Heart left ventricle (tissue), 16 donors: ENCODE results near the gene CDC14B. TPM values are rescaled to one million over a fixed set of nuclear protein-coding genes. Genes with fewer than 3 reads are reported as not detected.
"Not testable (repeated sequence)": the region's sequence is repeated elsewhere in the genome, so short reads cannot be mapped to it uniquely, and the experiment has no call there.

ENCODE experiments used
- ATAC-seq, 4 donors: fragments of 200-7000 bp; cut with Tn5 transposase; one replicate each; pipeline ENCODE4 v1.9.1; 2020 to 2022; ENCODE audit warnings: moderate library complexity in 4 of 4, mild to moderate bottlenecking in 3 of 4, moderate number of reproducible peaks in 1 of 4
- DNase-seq, 5 donors: peaks; one replicate each; pipeline ENCODE4 v3.0.0-alpha.2; 2020
- H3K27ac ChIP-seq, 12 donors: fragments of 200-600 bp; sonication (generic) in 4 of 12; one replicate each; pipeline versions ENCODE4 v1.5.0 to v1.8.0; 2016 to 2022; ENCODE audit warnings: mild to moderate bottlenecking in 2 of 12
- H3K27me3 ChIP-seq, 9 donors: fragments of 200-600 bp; sonication (generic) in 2 of 9; one replicate each; pipeline versions ENCODE4 v1.5.1 to v1.8.0; 2016 to 2022; ENCODE audit warnings: mild to moderate bottlenecking in 3 of 9
- H3K36me3 ChIP-seq, 9 donors: fragments of 200-600 bp; sonication (generic) in 2 of 9; one replicate each; pipeline versions ENCODE4 v1.5.0 to v1.8.0; 2018 to 2022; ENCODE audit warnings: mild to moderate bottlenecking in 2 of 9
- H3K4me1 ChIP-seq, 12 donors: fragments of 200-600 bp; sonication (generic) in 4 of 12; one replicate each; pipeline versions ENCODE4 v1.5.0 to v1.8.0; 2016 to 2022; ENCODE audit warnings: mild to moderate bottlenecking in 3 of 12
- H3K4me3 ChIP-seq, 12 donors: fragments of 200-600 bp; sonication (generic) in 4 of 12; one replicate each; pipeline versions ENCODE4 v1.5.0 to v1.8.0; 2017 to 2022; ENCODE audit warnings: mild to moderate bottlenecking in 9 of 12, moderate library complexity in 4 of 12
- H3K9me3 ChIP-seq, 12 donors: fragments of 200-600 bp; sonication (generic) in 4 of 12; one replicate each; pipeline versions ENCODE4 v1.5.0 to v1.8.0; 2016 to 2022; ENCODE audit warnings: mild to moderate bottlenecking in 1 of 12
- CTCF ChIP-seq, 12 donors: fragments of 200-600 bp; sonication (generic) in 4 of 12; IDR thresholded peaks; one replicate each; pipeline versions ENCODE4 v1.5.0 to v1.8.0; 2018 to 2022; ENCODE audit warnings: antibody characterized with exemption in 12 of 12, mild to moderate bottlenecking in 5 of 12
- POLR2A ChIP-seq, 2 donors: fragments of 450-650 bp; IDR thresholded peaks; one replicate each; pipeline ENCODE4 v1.6.1; 2017; ENCODE audit warnings: antibody characterized with exemption in 2 of 2, mild to moderate bottlenecking in 2 of 2, moderate library complexity in 2 of 2
- WGBS, 4 donors: extraction: QIAGEN DNeasy Blood & Tissue Kit in 2 of 4; methylation state at CpG; one replicate each; pipeline versions ENCODE4 v1.1.5 to v1.1.7; 2013 to 2018; 5-methylcytosine and 5-hydroxymethylcytosine counted together
- intact Hi-C, 10 donors: fragments of 100-400 bp; cut with DNase I; formaldehyde crosslinking; loops; one replicate each; pipeline versions ENCODE4 v1.11.1 to v1.14.2; 2022
- polyA plus RNA-seq, 2 donors: library from polyadenylated mRNA; stranded (reverse); fragments of 200-250 nt; gene quantifications; one replicate each; pipeline ENCODE4 v1.2.3, GENCODE V29; 2013
- total RNA-seq, 9 donors: library from RNA; depleted of rRNA in 2 of 9; stranded (reverse); fragments of >200 nt in 2 of 9; fragmentation: NEBNext Ultra II Directional in 3 of 9; extraction: Animal tissue kit (Norgen Biotek cat#: 25700) in 3 of 9; gene quantifications; one replicate each; pipeline versions ENCODE4 v1.1.0 to v1.2.4, GENCODE V29; 2016 to 2023
- donor health status: ischemic (EF 13 %, LVEDD 7.1; RV severe dilation, severe dysfunction).
- donor health status: healthy with polysubstance abuse.
- donor health status: DM: no; HTN: yes; CAD: no.
- donor health status: DM: no; HTN: no; CAD: no.
- donor health status: ischemic (EF 25% LVEDD 6.9; RV normal size, moderate dysfunction).
- donor health status: ischemic (EF 25% LVEDD 5.7; RV mildly dilated, moderate dysfunction).
- donor health status: healthy.
- donor health status: DM: yes; HTN: yes; CAD: no.
- donor health status: ischemic (EF 35%, LVEDD 5.7; RV mildly dilated, moderate dysfunction).
- donor health status: nonischemic (EF 11% LVEDD 7.7; RV severe dilation, severe dysfunction).
- donor health status: DM: yes; HTN: yes; CAD: no.
- donor health status: PGD.
- donor health status: ischemic (EF 29% LVEDD 5.4; RV normal size, mild dysfunction).
- donor health status: nonischemic (EF 23%, LVEDD 6.1; RV moderate dilation, normal function).

The CDC14B gene
- total and polyA plus RNA-seq, 11 donors, result 5.1 to 37.0 (median 23.7) TPM

- TF ChIP-seq CTCF (IDR thresholded peaks at IDR 0.05) (no peak), POLR2A (IDR thresholded peaks at IDR 0.05) (no peak)
- Histone ChIP-seq H3K4me1 (no peaks in the 10 kb centered on the region), H3K27ac (no peak overlapping the region), H3K27me3 (no peaks in the 10 kb centered on the region), H3K4me3 (no peak overlapping the region), H3K36me3 (no peaks in the 10 kb centered on the region), H3K9me3 (peaks cover 0 to 9% (median 0%) of the 10 kb centered on the region in 12 donors)
- DNase-seq (no peak), ATAC-seq (no peak)
- intact Hi-C loops, result no loop called here
- WGBS, 4 donors, result 87 to 93% (median 91%) methylated on average over 5 of the region's 5 CpGs
Observed at GRCh38 chr9:96596601-96597111, 23.0 kb downstream of the CDC14B start.

DNA sequence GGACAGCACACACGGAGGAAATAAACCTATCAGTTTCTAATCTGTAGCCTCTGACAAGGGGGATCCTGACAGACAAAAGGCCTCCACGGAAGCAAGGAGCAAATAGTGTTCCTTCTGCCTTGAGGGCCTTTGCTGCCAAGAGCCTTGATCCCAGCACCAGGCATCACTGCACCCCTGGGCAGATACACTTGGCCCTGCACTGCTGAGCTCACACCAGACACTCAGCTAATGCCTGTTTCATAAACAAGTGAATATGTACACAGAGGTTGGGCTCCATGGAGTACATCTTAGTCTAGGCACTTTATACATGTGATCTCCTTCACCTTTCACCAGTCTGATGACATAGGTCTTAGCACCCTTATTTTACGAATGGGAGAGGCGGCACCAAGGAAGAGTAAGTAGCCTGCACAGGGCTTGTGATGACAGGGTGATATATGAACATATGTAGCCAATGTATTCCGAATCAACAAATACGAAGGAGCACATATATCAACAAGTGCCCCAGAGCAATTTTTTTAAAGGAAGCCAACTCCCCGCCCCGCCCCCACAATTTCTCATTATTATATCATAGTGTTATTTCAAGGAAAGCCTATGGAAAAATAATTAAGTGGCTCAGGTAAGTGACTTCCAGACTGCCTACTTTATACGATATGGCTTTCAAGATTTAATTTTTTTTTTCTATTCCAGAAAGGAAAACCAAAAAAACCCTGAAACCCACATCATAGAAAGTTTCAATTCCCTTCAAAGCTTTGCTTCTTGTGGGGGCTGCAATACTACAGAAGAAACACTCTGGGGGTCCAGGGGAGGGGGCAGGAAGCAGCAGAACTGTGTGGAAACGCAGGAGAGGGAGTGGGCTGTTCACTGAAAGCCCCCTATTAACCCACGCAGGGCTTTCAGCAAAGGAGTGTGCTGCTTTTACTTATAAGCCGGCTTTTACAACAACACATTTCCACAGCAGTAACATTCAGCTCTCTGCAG lies 32.0 kb downstream of the CDC14B start:
- Histone ChIP-seq H3K4me3 (no peak overlapping the region), H3K9me3 (peaks cover 0 to 4% (median 0%) of the 10 kb centered on the region in 12 donors), H3K27ac (no peak overlapping the region), H3K36me3 (no peaks in the 10 kb centered on the region), H3K27me3 (no peaks in the 10 kb centered on the region), H3K4me1 (peaks cover 0 to 11% (median 0%) of the 10 kb centered on the region in 12 donors)
- ATAC-seq (peak in 1 of 4 donors; percentile 24), DNase-seq (no peak)
- TF ChIP-seq POLR2A (IDR thresholded peaks at IDR 0.05), result no peak
- no peak for TF ChIP-seq CTCF (IDR thresholded peaks at IDR 0.05)
- WGBS, 4 donors, result 78 to 83% (median 80%) methylated on average over 12 of the region's 12 CpGs
- intact Hi-C loops, result no loop called here

DNA sequence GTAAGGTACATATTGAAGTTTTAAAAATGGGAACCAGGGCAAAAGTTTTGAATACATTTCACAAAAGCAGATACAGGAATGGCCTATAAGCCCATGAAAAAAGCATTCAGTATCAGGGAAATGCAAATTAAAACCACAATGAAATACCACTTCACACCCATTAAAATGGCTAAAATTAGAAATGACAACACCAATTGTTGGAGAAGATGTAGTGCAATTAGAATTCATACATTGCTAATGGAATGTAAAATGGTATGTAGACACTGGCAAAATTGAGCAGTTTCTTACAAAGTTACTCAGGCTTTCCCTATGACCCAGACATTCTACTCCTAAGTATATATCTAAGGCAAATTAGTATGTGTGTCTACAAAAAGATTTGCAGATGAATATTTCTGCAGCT lies 34.2 kb downstream of the CDC14B start:
- peaks cover 0 to 11% (median 0%) of the 10 kb centered on the region in 12 donors for H3K4me1 ChIP-seq
- no peak overlapping the region for H3K4me3 ChIP-seq
- DNase-seq (no peak), ATAC-seq (no peak)
- H3K9me3 ChIP-seq, result no peaks in the 10 kb centered on the region
- no peaks in the 10 kb centered on the region for H3K36me3 ChIP-seq
- no peaks in the 10 kb centered on the region for H3K27me3 ChIP-seq
- TF ChIP-seq CTCF (IDR thresholded peaks at IDR 0.05) (no peak), POLR2A (IDR thresholded peaks at IDR 0.05) (no peak)
- H3K27ac ChIP-seq, result no peak overlapping the region
- intact Hi-C loops, result no loop called here

DNA sequence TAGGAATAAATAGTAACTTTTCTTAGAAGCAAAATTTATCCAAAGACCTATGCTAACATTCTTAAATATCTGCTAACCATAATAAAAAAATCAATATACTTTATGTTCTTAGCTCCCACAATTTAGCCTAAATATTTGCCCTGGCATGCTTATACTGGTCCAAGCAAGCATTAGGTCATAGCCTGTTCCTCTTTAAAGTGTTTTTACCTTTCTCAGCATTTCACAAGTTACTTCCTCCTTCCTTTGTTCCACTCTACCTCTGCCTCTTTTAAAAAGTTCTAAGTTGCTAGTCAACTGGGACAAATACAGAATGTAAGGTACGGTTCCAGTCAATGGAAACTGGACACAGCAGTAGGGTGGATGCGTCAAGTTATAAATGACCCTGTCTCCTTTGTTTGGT lies 37.4 kb downstream of the CDC14B start:
- DNase-seq, H3K9me3 ChIP-seq, H3K27ac ChIP-seq, H3K27me3 ChIP-seq, ATAC-seq, intact Hi-C loops, H3K36me3 ChIP-seq, H3K4me3 ChIP-seq: not testable (repeated sequence)
- H3K4me1 ChIP-seq, result peaks cover 0 to 11% (median 0%) of the 10 kb centered on the region in 12 donors
- WGBS, 4 donors, result 87 to 96% (median 91%) methylated on average over 2 of the region's 2 CpGs
